Heart right ventricle (tissue), 16 donors: Measurements from ENCODE around the gene FANCC. TPM values are rescaled to one million over a fixed set of nuclear protein-coding genes. Genes with fewer than 3 reads are reported as not detected.
A peak's percentile ranks its signal among the peaks of the same experiment; 100 is the strongest.

ENCODE experiments used
- ATAC-seq, 8 donors: fragments of 200-7000 bp; cut with Tn5 transposase; one replicate each; pipeline ENCODE4 v1.9.1; 2020; ENCODE audit warnings: mild to moderate bottlenecking in 8 of 8, moderate library complexity in 8 of 8, moderate number of reproducible peaks in 1 of 8
- DNase-seq, 2 donors: peaks; one replicate each; pipeline ENCODE4 v3.0.0-alpha.2; 2020
- H3K27ac ChIP-seq, 10 donors: fragments of 200-600 bp; sonication (generic) in 2 of 10; one replicate each; pipeline versions ENCODE4 v1.5.0 to v1.8.0; 2020 to 2022; ENCODE audit warnings: mild to moderate bottlenecking in 3 of 10
- H3K27me3 ChIP-seq, 7 donors: fragments of 200-600 bp; one replicate each; pipeline ENCODE4 v1.8.0; 2021 to 2022; ENCODE audit warnings: mild to moderate bottlenecking in 2 of 7
- H3K36me3 ChIP-seq, 9 donors: fragments of 200-600 bp; sonication (generic) in 1 of 9; one replicate each; pipeline versions ENCODE4 v1.5.0 to v1.8.0; 2020 to 2022; ENCODE audit warnings: mild to moderate bottlenecking in 2 of 9
- H3K4me1 ChIP-seq, 9 donors: fragments of 200-600 bp; sonication (generic) in 1 of 9; one replicate each; pipeline versions ENCODE4 v1.5.0 to v1.8.0; 2020 to 2022; ENCODE audit warnings: mild to moderate bottlenecking in 4 of 9
- H3K4me3 ChIP-seq, 10 donors: fragments of 200-600 bp; sonication (generic) in 2 of 10; one replicate each; pipeline versions ENCODE4 v1.5.0 to v1.8.0; 2020 to 2022; ENCODE audit warnings: mild to moderate bottlenecking in 7 of 10, moderate library complexity in 2 of 10
- H3K9me3 ChIP-seq, 11 donors: fragments of 200-600 bp in 10 of 11; sonication (generic) in 2 of 11; one replicate each; pipeline versions ENCODE4 v1.5.0 to v1.8.0; 2013 to 2022; ENCODE audit warnings: mild to moderate bottlenecking in 2 of 11, control low read depth in 1 of 11, moderate library complexity in 1 of 11
- WGBS, 2 donors: extraction: QIAGEN DNeasy Blood & Tissue Kit; methylation state at CpG; one replicate each; pipeline ENCODE4 v1.1.7; 2013; ENCODE audit warnings: inconsistent platforms in 1 of 2; 5-methylcytosine and 5-hydroxymethylcytosine counted together
- intact Hi-C, 10 donors: fragments of 100-400 bp; cut with DNase I; formaldehyde crosslinking; loops; one replicate each; pipeline versions ENCODE4 v1.11.1 to v1.14.2; 2022
- long read RNA-seq, 3 donors: library from polyadenylated mRNA; unstranded; transcript quantifications; one replicate each; pipeline ENCODE4 v2.0.0, GENCODE V29; 2020 to 2021
- polyA plus RNA-seq, 2 donors: library from polyadenylated mRNA; stranded (reverse); fragments of 200-250 nt; gene quantifications; one replicate each; pipeline ENCODE4 v1.2.3, GENCODE V29; 2013
- total RNA-seq, 10 donors: library from RNA; stranded (reverse); fragmentation: NEBNext Ultra II Directional in 3 of 10; extraction: Animal tissue kit (Norgen Biotek cat#: 25700) in 3 of 10; gene quantifications; one replicate each; pipeline versions ENCODE4 v1.2.1 to v1.2.4, GENCODE V29; 2021 to 2023
- TF ChIP-seq, protein P1 (sequence below), 9 donors: fragments of 200-600 bp; sonication (generic) in 2 of 9; IDR thresholded peaks; one replicate each; pipeline versions ENCODE4 v1.5.0 to v1.8.0; 2021 to 2022; ENCODE audit warnings: antibody characterized with exemption in 9 of 9, mild to moderate bottlenecking in 5 of 9, moderate library complexity in 1 of 9
- donor health status: Arrhythmogenic right ventricular cardiomyopathy.
- donor health status: ischemic (EF 13 %, LVEDD 7.1; RV severe dilation, severe dysfunction).
- donor health status: healthy with polysubstance abuse.
- donor health status: DM: no; HTN: yes; CAD: no.
- donor health status: DM: no; HTN: no; CAD: no.
- donor health status: ischemic (EF 25% LVEDD 6.9; RV normal size, moderate dysfunction).
- donor health status: ischemic (EF 25% LVEDD 5.7; RV mildly dilated, moderate dysfunction).
- donor health status: healthy.
- donor health status: DM: yes; HTN: yes; CAD: no.
- donor health status: Ischemic cardiomyopathy.
- donor health status: ischemic (EF 35%, LVEDD 5.7; RV mildly dilated, moderate dysfunction).
- donor health status: nonischemic (EF 11% LVEDD 7.7; RV severe dilation, severe dysfunction).
- donor health status: DM: yes; HTN: yes; CAD: no.
- donor health status: PGD.
- donor health status: ischemic (EF 29% LVEDD 5.4; RV normal size, mild dysfunction).
- donor health status: nonischemic (EF 23%, LVEDD 6.1; RV moderate dilation, normal function).

FANCC gene, protein sequence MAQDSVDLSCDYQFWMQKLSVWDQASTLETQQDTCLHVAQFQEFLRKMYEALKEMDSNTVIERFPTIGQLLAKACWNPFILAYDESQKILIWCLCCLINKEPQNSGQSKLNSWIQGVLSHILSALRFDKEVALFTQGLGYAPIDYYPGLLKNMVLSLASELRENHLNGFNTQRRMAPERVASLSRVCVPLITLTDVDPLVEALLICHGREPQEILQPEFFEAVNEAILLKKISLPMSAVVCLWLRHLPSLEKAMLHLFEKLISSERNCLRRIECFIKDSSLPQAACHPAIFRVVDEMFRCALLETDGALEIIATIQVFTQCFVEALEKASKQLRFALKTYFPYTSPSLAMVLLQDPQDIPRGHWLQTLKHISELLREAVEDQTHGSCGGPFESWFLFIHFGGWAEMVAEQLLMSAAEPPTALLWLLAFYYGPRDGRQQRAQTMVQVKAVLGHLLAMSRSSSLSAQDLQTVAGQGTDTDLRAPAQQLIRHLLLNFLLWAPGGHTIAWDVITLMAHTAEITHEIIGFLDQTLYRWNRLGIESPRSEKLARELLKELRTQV
- 1 to 10 TPM; 3.1 to 6.8 (median 4.7) TPM for total RNA-seq
- 1 to 10 TPM; 2.9 to 3.9 TPM for polyA plus RNA-seq
- long read RNA-seq, donor 1, partial matches to known transcripts = 1 of 6 reads
- long read RNA-seq, donor 1, other reads (novel, unspliced or antisense) = 4 of 6 reads
- long read RNA-seq, donor 2, full-length matches to known transcripts = 1 of 5 reads
- long read RNA-seq, donor 2, partial matches to known transcripts = 0 of 5 reads
- long read RNA-seq, donor 2, other reads (novel, unspliced or antisense) = 4 of 5 reads
- long read RNA-seq, donor 3, partial matches to known transcripts = 1 of 11 reads
- long read RNA-seq, donor 3, other reads (novel, unspliced or antisense) = 10 of 11 reads

DNA sequence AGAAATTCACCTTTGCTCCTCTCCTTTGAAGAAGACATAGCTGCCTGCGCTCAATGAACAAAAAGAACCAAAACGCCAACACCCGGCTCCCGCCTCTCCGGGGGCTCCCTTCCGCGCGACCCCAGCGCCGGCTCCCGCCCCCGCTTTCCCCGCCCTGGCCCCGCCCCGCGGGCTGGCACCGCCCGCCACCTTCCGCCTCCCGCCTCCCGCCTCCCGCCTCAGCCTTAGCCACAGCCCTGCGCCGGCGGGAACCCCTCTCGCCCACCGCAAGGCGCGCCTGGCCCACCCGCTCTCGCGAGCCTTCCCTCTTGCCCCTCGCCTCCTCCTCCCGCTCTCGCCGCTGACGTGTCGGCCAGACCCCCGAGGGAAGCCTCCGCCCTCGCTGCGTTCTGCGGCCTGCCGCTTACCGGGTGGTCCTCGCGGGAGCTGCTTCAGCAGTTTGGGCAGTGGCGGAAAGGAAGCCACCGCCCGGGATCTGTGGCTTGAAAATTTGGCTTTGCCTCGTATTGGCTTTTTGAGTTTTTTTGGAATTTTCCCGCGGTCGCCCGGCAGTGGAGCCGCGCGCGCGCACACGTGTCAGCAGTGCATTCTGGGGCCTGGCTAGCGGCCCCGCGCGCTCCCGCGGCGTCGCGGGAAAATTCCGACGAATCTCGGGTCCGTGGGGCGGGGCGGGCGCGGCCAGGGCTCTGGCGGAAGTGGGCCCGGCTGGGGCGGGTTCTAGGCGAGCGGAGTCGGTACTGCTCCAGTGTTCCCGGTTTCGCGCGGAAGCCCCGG lies at the start of gene FANCC:
Gene FANCC, minus strand, starts transcription at position 591 of the 774 bp plus-strand sequence. CDS start 68,418 bp downstream, outside the sequence.
- H3K36me3 ChIP-seq = no peaks in the 10 kb centered on the region
- 0% methylated on average over 67 to 89 of the region's 89 CpGs for WGBS, 2 donors
- peak within 1 kb of the TSS; percentile 64 to 99 (median 96) for H3K27ac ChIP-seq
- TF ChIP-seq, protein P1, sequence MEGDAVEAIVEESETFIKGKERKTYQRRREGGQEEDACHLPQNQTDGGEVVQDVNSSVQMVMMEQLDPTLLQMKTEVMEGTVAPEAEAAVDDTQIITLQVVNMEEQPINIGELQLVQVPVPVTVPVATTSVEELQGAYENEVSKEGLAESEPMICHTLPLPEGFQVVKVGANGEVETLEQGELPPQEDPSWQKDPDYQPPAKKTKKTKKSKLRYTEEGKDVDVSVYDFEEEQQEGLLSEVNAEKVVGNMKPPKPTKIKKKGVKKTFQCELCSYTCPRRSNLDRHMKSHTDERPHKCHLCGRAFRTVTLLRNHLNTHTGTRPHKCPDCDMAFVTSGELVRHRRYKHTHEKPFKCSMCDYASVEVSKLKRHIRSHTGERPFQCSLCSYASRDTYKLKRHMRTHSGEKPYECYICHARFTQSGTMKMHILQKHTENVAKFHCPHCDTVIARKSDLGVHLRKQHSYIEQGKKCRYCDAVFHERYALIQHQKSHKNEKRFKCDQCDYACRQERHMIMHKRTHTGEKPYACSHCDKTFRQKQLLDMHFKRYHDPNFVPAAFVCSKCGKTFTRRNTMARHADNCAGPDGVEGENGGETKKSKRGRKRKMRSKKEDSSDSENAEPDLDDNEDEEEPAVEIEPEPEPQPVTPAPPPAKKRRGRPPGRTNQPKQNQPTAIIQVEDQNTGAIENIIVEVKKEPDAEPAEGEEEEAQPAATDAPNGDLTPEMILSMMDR (IDR thresholded peaks at IDR 0.05) = peak in 1 of 9 donors; percentile 4
- intact Hi-C loops = loop anchor here in 6 of 10 donors (2.0 to 10.0 kb wide), 5 partner anchors 187 to 560 kb away; partner anchors contain the start of gene ERCC6L2 (in 1 of the 6)
- peak; percentile 93 to 95 for DNase-seq
- peak within 1 kb of the TSS; percentile 58 to 100 (median 93) for H3K4me3 ChIP-seq
- H3K4me1 ChIP-seq = peaks cover 0 to 22% (median 7%) of the 10 kb centered on the region in 9 donors
- peak; percentile 97 to 99 (median 98) for ATAC-seq
- H3K27me3 ChIP-seq = no peaks in the 10 kb centered on the region
- no peaks in the 10 kb centered on the region for H3K9me3 ChIP-seq

DNA sequence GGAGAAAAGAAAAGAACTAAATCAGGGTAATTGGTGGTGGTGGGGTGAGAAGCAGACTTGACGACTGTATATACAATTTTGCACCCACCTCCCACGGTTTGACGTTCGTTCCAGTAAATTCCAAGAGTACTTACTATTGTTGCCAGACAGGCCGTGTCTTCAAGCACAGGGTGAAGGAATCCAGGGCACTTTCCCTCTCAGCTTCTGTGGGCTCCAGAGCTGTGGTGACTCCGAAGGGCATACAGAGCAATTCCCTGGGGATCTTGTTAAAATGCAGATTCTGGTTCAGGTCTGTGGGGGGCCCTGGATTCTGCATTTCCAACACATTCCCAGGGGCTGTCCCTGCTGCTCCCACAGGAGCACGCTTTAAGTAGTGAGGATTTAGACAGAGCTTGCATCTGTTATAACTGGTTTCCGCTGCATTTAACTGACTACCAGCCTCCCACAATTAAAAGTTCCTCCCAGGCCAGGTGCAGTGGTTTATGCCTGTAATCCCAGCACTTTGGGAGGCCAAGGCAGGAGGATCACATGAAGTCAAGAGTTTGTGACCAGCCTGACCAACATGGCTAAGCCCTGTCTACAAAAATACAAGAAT lies 49.3 kb upstream of the FANCC start:
- Histone ChIP-seq H3K4me3 (no peak overlapping the region), H3K27me3 (peaks cover 0 to 43% (median 22%) of the 10 kb centered on the region in 7 donors), H3K4me1 (peaks cover 0 to 6% (median 0%) of the 10 kb centered on the region in 9 donors), H3K9me3 (no peaks in the 10 kb centered on the region), H3K36me3 (no peaks in the 10 kb centered on the region), H3K27ac (no peak overlapping the region)
- DNase-seq (no peak), ATAC-seq (no peak)
- 62 to 64% methylated on average over 8 of the region's 8 CpGs for WGBS, 2 donors
- TF ChIP-seq, protein P1 (IDR thresholded peaks at IDR 0.05) = no peak
- intact Hi-C loops = no loop called here

DNA sequence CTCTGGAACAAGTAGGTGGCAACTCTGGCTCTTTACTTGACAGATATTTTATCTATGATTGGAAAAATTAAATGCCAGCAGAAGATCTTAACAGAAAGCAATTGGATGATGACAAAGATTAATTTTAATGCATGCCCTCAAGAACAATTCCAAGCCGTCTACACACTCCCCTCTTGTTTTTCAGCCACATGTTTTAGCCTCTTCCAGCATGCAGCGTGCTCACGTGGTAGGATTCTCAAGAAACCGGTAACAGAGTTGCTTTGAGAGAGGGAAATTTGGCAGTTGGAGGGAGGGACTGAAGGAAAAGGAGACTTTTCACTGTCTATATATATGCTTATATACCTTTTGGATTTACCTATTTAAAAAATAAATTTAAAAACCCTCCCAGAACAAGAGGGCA lies 48.3 kb upstream of the FANCC start:
- peaks cover 0 to 6% (median 0%) of the 10 kb centered on the region in 9 donors for H3K4me1 ChIP-seq
- TF ChIP-seq, protein P1 (IDR thresholded peaks at IDR 0.05) = no peak
- no peak overlapping the region for H3K27ac ChIP-seq
- ATAC-seq (no peak), DNase-seq (no peak)
- peaks cover 0 to 43% (median 22%) of the 10 kb centered on the region in 7 donors for H3K27me3 ChIP-seq
- WGBS, 2 donors = 63 to 66% methylated on average over 4 of the region's 4 CpGs
- no peaks in the 10 kb centered on the region for H3K9me3 ChIP-seq
- H3K4me3 ChIP-seq = no peak overlapping the region
- no peaks in the 10 kb centered on the region for H3K36me3 ChIP-seq
- intact Hi-C loops = no loop called here
